ENCODE results near the gene CD2AP. TPM values are rescaled to one million over a fixed set of nuclear protein-coding genes. Genes with fewer than 3 reads are reported as not detected.

CD2AP gene
- total and polyA plus RNA-seq, 2 of the 8 experiments (the other 6 are each of a cell fraction or from before 2014, with no cell fraction given): 8.6 to 75.6 TPM

GRCh38 chr6:47492355-47492754 is 14.8 kb downstream of the CD2AP start (continued):
- TF ChIP-seq CBX5 (IDR thresholded peaks at IDR 0.05; ENCODE audit: low read depth, low read length) (no peak), FOSL1 (IDR thresholded peaks at IDR 0.05; ENCODE audit: insufficient read depth, low read depth, low read length) (no peak), BACH1 (IDR thresholded peaks at IDR 0.05; ENCODE audit: low read length) (no peak)
